Hair follicle dermal papilla cell (primary cell): ENCODE measurements around the gene FBXO42. TPM values are rescaled to one million over a fixed set of nuclear protein-coding genes. Genes with fewer than 3 reads are reported as not detected.

Experiments
- small RNA-seq: library from RNA; depleted of rRNA; stranded (forward); fragments of <200 nt; gene quantifications from one replicate; pipeline ENCODE3, GENCODE V24; 2012
- total RNA-seq: library from RNA; depleted of rRNA; stranded (reverse); fragments of >200 nt; gene quantifications from 2 replicates; pipeline ENCODE4 v1.2.3, GENCODE V29; 2012

Gene FBXO42
- total RNA-seq = 18.9 and 23.2 TPM in 2 replicates

DNA sequence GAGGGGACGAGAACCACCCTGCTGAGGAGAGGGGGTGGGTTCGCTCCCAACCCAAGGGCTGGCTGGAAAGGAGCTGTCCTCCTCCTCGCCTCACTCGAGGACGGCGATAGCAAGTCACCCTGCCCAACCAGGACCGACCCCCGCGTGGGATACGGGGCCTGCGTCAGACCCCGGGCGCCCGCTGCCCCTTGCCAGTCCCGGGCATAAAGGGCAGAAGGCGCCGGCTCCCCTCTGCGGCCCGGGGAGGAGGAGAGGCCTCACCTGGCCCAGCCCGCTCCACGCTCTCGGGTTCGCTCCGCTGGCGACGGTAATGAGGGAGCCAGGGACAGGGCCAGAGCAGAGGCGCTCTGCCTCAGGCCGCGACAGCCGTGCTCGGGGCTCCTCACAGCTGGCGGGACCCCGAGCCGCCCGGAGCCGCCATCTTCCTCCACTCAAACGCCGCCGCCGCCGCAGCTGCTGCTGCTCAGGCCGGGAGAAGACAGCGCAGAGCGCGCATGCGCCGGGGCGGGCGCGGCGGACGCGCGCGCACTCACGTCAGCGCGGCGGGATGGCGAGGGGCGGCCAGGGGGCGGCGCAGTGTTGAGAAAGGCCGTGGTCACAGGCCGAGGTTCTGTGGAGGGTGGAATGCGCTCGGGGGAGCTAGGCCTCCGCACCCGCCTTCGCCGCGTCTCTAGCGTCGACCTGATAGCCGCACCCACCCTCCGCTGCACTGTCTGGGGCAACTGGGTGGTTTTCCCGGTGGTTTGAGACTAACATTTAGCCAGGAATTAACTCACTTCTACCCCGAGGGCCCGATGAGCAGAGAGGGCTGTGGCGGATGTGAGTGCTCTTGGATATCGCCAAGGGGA lies at the start of gene FBXO42:
Gene FBXO42, minus strand, starts transcription at position 487 of the 848 bp plus-strand sequence. CDS start 37,062 bp downstream, outside the sequence.

DNA sequence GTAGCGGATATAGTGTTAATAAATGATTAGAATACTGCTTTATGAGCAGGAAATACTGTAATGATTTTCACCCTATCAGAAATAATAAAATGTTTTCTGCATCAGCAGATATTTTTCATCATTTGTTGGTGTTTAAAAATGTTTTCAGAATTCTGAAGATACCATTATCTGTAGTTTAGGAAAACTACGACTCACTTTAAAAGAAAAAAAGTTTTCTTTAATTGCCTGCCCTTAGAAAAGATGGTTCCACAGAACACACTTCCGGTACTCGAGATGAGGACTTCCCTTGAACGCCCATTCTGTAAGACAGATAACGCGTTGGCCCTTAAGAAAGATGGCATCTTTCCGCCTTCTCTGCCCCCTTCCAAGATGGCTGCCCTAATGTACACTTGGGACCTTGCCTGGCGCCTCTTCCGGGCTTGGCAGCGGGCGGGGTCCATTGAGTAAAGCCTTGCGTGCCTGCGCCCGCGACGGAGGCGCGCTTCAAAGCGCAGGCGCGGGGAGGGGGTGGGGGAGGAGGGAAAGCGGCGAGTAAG lies 14.5 kb upstream of the FBXO42 start, which contains the start of gene SZRD1:
Gene SZRD1, plus strand, starts transcription at position 521 of the 536 bp plus-strand sequence. CDS start 16 bp downstream, outside the sequence.

DNA sequence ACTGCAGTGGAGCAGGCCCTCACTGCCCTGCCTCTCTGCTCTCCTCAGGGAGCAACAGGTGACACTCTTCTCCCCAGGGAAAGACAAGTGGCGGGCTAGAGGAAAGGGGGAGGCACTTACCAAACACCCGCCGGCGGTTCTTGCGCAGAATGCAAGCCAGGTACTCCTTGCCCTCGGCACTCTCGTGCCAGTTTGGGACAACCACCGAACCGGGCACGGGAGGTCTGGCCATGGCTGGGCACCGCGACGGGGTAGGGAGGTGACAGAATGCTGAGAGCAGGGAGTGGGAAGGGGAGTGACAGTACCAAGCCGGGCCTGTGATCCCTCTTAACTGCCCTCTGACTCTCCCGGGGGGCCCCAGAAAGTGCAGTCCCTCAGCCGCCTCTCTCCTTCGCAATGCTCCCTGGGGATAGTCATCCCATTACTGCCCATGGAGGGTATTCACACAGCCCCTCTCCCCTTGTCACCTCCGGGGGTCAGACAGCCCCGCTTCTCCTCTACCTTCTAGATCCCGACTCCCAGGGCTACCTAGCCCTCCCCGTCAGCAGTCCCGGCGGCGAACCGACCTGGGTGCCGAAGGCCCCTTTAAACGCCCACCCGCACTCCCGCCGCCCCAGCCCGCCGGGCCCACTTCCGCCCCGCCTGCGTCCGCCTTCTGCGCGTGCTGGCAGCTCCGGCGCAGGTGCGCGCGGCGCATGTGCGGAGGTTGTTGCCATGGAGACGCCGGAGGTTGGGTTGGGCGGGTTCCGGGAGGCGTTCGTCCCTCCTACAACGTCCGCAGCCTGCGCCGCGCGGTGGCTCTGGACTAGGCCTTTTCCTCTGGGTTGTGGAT lies 115.6 kb downstream of the FBXO42 start, which contains the start of gene CPLANE2:
Gene CPLANE2, minus strand, starts transcription at position 673 of the 832 bp plus-strand sequence. Its CDS starts 441 bp downstream, at position 232.

DNA sequence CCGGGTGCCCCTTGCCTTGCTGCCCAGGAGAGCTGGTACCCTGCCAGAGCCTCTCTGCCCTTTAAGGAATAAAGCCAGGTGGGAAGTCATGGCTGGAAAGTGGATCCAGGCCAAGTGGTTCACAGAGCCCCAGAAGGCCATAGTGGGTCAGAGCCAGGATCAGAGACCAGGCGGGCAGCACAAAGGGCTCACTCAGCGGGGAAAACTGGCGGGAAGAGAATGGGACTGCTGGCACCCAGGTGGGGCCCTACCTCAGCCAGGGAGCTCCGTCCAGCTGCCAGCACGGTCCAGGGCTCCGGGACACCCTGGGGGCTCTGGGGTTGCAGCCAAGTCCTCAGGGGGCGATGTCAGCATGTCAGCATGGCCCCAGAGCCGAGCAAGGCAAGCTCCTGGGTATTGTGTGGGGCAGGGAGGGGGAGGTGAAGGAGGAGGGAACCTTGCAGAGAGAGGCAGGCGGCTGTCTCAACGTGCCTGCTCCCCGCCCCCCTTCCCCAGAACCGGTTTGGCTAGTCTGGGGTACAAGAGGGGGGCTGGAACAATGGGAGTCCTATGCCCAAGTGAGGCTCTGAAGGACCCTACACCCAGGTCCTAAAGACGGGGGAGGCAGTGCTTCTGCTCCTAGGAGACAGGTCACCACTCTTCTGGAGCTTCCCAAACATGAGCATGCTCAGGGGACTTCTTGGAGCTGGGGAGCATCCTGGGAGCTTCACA lies 139.9 kb downstream of the FBXO42 start, which contains the start of gene ARHGEF19:
Gene ARHGEF19, minus strand, starts transcription at position 402 of the 711 bp plus-strand sequence. CDS start 3,598 bp downstream, outside the sequence.

Small RNA genes within 50 kb of the gene (small RNA-seq; reads per million reads assigned to genes)
- 1.3 reads per million, percentile 27 among the genes with 10 or more reads in this experiment for gene MT1XP1

Other genes with a start within 250 kb of the FBXO42 start
- gene EPHA2, start 196.4 kb downstream of the FBXO42 start, total RNA-seq = 18.2 and 18.5 TPM in 2 replicates
- gene ARHGEF19, start 139.8 kb downstream of the FBXO42 start, total RNA-seq = 8.3 and 9.1 TPM in 2 replicates
- gene CPLANE2, start 115.3 kb downstream of the FBXO42 start, total RNA-seq = 10.7 and 16.2 TPM in 2 replicates
- gene SZRD1, start 14.8 kb upstream of the FBXO42 start, total RNA-seq = 80.6 and 90.2 TPM in 2 replicates
- gene SPATA21, start 84.9 kb upstream of the FBXO42 start, total RNA-seq = not detected in 2 replicates
- 89.7 and 93.3 TPM in 2 replicates for gene NECAP2, start 88.2 kb upstream of the FBXO42 start, total RNA-seq
- under 0.01 TPM in 2 replicates for gene RNU1-1, start 161.8 kb upstream of the FBXO42 start, total RNA-seq